ENCODE measurements around the gene NOTUM.
"Not testable (repeated sequence)": the region's sequence is repeated elsewhere in the genome, so short reads cannot be mapped to it uniquely, and the experiment has no call there.

The NOTUM gene

GRCh38 chr17:81996232-81996756 lies 35.3 kb upstream of the NOTUM start:
- no peak for DNase-seq

- no peak for DNase-seq
These were observed 34.7 kb upstream of the NOTUM start for GRCh38 chr17:81995463-81996231.

DNA sequence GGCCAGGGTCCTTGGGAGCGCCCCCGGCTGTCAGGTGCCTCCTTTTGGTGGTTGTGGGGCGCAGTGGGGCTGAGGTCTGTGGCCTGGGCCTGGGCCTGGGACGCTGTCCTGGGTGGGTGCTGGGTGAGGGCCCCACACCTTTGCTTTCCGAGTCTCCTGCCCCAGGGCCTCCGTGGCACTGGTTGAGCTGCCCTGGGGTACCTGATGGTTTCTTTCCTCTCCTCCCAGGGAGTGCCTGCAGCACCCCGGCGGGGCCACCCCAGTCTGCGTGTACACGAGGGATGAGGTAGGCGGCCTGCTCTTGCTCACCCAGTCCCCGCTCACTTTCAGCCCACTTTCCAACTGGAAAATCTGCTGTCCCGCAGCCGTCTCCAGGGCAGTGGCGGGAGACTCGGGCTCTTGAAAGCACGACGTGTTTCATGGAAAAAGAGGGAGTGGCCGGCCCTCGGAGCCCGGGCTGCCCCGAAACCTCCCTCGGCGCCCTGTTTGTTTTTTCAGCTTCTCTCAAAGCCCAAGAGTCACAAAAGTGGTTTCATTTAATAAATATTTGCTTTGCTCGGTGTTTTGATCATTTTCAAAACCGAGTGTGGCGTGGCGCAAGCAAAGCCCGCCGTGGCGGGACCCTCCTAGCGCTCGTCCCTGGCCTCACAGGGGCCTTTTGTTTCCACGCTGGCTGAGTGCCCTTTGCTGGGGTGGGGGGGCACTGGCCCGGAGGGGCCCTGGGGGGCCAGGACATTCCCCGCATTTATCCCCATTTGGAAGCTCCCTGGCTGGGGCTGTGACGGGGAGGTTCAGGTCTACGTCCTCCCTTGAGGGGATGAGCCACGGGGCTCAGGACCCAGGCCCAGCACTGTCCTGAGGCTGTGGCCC lies 33.8 kb upstream of the NOTUM start:
- DNase-seq, result no peak

DNA sequence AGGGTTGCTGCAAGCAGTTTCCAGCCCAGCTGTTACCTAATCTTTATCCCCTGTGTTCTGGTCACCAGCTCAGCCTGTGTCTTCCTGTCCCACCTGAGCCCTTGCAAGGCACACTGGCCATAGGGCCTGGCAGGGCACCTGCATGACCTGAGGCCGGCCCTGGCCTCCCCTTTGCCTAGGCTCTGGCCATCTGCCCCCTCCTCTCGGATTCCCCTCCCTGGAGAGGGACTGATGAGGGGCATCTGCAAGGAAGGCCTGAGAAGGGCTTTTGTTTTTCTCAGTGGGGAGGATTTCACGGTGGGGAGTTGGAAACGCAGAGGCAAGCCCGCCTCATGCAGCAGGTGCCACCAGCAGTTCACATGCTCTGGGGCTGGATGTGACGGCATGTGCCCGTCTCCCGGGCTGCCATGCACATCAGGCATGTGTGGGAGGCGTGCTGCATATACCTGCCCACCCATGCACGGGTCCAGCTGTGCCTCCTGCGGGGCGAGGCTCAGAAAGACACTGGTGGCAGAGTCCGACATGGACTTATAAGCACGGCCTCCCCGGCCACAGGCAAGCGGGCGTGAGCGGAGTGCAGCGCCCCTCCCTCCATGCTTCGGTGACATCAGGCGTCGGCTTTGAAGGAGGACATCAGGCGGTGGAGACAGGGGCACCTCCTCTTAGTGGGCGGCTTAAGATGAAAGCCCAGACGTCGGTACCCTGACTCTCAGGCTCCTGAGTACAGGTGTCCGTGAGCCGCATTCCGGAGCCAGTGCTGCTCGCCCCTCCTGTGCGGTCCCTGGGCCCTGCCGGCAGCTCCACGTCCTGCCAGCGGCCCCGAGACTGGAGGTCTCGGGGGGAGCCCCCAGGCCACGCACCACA lies 33.0 kb upstream of the NOTUM start:
- no peak for DNase-seq

- DNase-seq, result no peak
These were observed 31.5 kb upstream of the NOTUM start for GRCh38 chr17:81992306-81993102.

DNA sequence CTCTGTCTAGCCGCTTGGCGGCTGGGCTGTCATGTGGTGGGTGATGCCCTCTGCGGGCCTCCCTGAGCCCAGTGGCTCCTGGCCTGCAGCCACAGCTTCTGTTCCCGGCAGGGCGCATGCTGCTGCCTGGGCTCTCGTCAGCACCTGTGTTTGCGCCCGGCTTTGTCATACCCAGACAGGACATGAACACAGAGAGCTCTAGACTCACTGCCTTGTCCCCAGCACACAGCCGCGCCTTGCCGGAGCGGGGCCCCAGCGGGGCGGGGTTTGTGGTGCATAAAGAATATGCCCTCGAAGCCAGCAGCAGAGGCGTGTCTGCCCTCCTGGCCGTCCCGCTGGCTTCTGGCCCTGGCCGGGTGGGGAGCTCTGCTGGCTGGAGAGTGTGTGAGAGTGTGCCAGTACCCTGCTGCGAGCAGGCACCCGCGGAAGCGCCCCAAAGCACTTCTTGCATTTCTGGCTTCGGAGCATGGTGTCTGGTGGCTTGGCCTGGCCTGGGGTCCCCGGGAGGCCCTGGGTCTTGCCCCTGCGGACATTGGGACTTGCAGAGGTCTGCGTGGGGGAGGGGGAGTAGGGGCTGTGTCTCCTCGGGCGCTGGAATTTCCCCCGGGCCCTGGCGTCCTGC lies 30.8 kb upstream of the NOTUM start:
- no peak for DNase-seq

DNA sequence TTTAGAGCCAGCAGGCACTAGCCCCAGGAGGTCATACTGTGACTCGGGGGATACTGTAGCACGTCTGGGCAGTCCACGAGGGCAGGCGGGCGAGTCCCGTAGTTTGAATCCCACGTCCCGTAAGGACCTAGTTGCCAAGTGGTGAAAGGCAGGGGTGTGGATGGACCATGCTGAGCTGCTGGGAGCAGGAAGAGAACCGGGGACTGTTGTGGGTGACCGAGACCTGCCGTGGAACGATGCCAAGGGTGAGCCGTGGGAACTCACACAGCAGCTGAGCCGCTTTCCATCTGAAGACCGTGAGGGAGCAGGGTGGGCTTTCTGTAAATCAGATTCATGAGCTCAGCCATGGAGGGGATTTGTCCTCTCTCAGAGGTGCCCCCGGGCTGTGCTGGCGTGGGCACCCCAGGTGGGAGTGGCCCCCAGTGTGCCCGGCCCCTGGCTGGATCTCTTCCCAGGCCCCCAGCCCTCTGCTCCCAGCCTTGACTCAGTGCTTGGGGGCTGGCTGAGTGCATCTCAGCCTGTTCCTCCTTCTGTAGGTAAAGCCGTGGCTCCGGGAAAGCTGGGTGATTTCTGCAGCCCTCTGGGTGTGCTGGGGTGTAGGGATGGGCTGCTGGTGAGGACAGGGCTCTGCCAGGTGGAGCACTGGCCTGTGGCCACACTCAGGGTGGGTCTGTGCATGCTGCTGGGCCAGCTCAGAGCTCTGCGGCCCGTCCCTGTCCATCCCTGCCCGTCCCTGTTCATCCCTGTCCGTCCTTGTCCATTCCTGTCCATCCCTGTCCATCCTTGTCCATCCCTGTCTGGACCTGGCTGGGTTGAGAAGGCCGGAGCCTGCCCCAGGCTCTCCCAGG lies 30.1 kb upstream of the NOTUM start:
- no peak for DNase-seq

GRCh38 chr17:81987161-81987770 lies 26.3 kb upstream of the NOTUM start:
- DNase-seq, result no peak

GRCh38 chr17:81986606-81987005 lies 25.6 kb upstream of the NOTUM start:
- no peak for DNase-seq

- DNase-seq, result no peak
These were observed 23.9 kb upstream of the NOTUM start for GRCh38 chr17:81984773-81985410.

- no peak for DNase-seq
These were observed 22.8 kb upstream of the NOTUM start for GRCh38 chr17:81983639-81984373.

GRCh38 chr17:81983011-81983638 lies 22.1 kb upstream of the NOTUM start:
- no peak for DNase-seq

DNA sequence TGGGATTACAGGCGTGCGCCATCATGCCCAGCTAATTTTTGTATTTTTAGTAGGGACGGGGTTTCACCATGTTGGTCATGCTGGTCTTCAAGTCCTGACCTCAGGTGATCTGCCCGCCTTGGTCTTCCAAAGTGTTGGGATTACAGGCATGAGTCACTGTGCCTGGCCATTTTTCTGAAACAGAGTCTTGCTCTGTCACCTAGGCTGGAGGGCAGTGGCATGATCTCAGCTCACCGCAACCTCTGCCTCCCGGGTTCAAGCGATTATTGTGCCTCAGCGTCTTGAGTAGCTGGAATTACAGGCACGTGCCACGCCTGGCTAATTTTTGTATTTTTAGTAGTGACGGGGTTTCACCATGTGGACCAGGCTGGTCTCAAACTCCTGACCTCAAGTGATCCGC lies 20.5 kb upstream of the NOTUM start:
- not testable (repeated sequence) for DNase-seq

- DNase-seq, result no peak
These were observed 19.8 kb upstream of the NOTUM start for GRCh38 chr17:81980707-81981343.

DNA sequence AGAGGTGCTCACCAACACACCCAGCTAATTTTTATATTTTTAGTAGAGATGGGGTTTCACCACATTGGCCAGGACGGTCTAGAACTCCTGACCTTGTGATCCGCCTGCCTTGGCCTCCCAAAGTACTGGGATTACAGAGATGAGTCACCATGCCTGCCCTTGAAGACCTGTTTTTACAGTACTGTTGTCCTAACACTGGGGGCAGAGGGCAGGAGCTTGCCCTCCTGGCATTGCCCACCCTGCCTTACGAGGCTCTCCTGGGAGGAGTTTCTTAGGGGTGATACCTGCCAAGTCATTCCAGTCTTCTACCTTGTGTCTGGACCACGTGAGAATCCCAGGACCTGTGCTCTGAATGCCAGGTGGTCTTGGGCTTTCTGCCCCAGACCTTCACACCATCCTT lies 19.1 kb upstream of the NOTUM start:
- no peak for DNase-seq

DNA sequence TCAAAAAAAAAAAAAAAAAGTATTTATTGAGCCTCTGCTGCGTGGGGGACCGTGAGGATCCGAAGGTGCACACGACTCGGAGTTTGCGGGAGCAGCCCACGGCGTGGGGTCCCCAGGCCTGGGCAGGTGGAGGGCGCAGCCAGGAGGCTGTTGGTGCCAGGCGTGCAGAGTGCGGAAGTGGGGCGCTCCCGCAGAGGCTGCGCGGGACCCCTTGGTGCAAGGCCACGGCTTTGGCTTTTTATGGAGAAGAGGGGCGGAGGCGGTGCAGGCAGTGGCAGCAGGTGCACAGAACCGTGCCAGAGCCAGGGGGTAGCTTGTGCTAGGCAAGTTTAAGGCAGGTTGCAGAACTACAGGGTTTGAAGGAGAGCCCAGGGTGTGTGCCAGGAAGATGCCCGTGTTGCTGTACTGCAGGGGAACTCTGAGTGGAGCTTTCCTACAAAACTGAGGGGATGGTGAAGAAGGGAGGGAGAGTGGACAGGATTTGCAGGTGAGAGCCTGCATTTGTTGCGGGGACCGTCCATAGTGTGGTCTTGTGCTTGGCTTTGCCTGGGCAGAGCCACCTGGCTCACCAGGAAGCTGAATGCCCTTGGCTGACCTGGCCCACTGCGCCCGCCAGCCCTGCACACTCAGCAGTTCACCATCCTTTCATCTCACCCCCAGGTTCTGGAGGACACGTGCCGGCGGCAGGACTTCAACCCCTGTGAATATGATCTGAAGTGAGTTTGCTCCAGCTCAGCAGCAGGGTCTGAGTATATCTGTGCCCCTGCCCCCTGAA lies 17.7 kb upstream of the NOTUM start:
- DNase-seq, result no peak

DNA sequence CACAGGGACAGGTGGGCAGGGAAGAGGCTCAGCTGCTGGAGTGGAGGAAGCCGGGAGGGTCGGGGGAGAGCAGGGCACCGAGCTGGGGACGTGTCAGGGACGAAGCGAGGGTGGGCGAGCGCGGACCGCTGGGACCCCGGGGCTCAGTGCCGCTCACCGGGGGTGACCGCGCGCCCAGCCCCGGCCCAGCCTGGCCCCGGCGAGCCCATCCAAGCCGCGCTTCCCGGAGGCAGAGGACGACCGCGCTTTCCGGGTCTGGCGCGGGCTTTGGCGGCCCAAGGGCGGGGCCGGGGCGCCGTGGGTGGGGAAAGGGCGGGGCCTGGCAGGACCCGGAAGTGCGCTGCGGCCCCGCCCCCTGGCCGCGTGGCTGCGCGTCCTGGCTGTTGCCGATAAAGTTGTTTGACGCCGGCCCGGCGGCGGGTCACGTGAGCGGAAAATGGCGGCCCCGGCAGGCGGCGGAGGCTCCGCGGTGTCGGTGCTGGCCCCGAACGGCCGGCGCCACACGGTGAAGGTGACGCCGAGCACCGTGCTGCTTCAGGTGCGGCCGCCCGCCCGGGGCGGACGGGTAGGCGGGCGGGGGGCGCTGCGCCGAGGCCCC lies 16.3 kb upstream of the NOTUM start, which contains the start of gene ASPSCR1:
TSS of gene ASPSCR1 (plus strand) at position 419 of the 598 bp plus-strand sequence. CDS start at position 437, 18 bp downstream.
- DNase-seq, result peak; percentile 84
